ENCODE measurements around the gene SDK1.
A peak's percentile ranks its signal among the peaks of the same experiment; 100 is the strongest.
"Not testable (repeated sequence)": the region's sequence is repeated elsewhere in the genome, so short reads cannot be mapped to it uniquely, and the experiment has no call there.

Gene SDK1

DNA sequence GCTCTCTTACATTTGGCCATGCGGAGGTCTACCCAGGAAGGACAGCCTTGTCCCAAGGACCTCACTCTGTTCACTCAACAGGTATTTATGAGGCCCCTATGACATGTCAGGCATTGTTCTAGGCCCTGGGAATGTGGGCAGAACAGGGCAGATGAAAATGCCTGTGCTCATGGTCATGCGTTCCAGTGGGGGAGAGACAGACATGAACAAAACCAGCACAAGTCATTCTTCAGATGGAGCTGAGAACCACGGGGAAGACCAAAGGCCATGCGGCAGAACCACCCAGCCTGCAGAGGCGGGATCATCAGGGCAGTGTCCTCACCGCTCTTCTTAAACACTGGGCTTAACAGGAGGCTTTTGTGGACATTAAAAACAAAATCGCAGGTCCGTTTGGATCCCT, 636.1 kb downstream of the SDK1 start:
- ATAC-seq, result no peak

DNA sequence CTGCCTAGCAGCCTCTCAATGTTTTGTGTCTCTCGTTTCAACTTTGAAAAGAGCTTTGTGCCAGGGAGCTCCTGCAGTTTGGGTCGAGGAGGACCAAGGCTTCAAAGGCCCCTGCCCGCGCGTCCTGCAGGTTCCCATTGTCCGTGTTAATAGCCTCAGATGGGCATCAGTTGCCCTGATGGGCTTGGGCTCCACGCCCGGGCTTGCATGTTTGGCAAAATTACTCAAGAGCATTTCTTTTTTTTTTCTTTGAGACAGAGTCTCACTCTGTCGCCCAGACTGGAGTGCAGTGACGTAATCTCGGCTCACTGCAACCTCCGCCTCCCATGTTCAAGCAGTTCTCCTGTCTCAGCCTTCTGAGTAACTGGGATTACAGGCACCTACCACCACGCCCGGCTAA, 636.6 kb downstream of the SDK1 start:
- no peak for ATAC-seq

DNA sequence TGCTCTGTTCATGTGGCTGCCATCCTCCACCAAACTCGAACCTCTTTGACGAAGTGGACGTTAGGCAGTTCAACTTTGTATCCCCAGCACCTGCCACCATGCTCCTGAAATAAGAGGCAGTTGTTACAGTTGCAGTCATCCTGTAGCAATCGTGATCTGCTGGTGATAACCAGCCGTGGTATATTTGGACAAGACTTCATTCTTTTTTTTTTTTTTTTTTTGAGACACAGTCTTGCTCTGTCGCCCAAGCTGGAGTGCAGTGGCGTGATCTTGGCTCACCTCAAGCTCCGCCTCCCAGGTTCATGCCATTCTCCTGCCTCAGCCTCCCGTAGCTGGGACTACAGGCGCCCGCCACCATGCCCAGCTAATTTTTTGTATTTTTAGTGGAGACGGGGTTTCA, 640.7 kb downstream of the SDK1 start:
- not testable (repeated sequence) for ATAC-seq

DNA sequence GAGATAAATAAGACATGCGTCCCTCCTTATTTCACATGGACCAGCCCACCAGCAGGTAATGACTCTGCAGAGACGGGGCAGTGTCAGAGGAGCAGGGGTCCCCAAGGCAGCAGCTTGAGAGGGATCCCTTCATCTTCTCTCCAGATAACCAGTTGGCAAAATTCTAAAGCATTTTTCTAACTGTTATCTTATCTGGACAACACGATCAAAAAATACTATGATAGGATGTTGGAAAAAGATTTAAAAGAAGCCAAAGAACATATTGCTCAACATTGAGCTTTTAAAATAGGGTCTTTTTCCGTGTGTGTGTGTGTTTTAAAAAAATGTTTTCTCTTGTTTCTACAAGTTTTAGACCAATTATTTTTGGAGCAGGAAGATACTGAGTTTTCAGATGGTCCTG, 641.2 kb downstream of the SDK1 start:
- no peak for ATAC-seq

DNA sequence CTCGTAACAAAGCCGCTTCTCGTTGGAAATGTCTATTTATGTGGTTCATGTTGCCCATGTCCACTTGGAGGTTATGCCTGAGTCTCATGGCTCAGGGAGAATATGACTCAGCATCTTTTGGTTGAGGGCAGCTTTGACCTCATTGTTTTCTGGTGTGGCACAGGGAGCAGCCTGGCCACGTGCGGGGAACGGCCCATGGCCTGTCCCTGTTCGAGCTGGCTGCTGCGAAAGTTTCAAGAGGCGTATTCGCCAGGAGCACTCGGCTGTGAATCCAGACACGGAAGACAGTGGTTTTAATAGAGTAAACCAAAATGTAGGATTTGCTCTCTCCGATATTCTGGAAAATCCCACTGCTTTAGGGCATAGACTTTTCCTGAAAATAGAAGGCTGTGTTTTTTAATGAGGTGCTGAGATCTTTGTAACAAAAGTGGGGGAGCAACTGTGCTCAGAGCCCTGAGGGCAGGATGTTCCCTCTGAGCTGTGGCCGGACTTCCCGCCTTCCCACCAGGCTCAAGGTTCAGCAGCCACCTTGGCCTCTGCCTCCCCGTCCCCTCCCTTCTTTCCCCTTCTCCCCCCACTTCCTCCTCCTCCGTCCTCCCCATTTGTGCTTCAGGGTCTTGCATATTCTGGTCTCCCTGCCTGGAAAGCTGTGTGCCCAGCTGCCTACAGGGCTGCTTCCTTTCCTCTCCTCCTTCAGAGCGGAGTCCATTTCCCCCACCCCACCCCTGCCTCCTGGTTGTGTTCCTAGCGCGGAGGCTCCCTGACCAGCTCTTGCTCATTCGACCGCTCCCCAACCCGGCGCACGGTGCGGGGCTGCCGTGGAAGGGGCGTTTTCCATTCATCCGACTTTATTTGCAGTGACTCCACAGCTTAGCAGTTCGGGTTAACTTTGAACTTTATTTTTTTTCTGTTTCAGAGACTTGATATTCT, 642.0 kb downstream of the SDK1 start:
- ATAC-seq, result no peak

DNA sequence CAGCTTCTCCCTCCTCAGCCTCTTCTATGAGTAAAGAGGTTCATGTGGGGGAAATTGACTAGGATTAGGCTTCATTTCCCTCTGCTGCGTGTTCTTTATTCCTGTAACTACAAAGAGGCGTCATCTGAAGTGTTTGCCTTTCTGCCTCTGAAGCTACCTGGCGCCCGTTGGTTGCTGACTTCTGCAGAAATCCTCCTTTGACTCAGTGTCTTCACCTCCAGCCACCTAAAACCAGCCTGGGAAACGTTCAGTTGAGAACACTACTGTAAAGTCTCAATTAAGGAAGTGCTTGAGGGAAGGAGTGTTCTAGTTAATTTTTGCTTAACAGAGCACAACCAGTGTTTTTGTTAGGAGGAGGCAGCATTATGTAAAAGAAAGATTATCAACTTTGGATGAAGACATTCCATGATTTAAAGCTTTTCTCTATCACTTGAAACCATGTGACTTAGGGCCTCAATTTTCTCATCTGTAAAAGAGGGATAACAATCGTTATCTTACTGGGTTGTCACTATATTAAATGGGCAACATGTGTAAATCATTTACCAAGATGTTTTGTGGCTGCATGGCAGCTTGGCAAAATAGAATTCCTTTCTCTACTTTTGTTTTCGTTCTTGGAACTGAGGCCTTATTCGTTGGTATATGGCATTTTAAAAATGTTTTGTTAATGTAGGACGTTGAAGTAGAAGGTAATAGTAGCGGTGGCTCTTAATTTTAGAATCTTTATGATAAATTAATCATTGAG, 642.9 kb downstream of the SDK1 start:
- ATAC-seq, result no peak

DNA sequence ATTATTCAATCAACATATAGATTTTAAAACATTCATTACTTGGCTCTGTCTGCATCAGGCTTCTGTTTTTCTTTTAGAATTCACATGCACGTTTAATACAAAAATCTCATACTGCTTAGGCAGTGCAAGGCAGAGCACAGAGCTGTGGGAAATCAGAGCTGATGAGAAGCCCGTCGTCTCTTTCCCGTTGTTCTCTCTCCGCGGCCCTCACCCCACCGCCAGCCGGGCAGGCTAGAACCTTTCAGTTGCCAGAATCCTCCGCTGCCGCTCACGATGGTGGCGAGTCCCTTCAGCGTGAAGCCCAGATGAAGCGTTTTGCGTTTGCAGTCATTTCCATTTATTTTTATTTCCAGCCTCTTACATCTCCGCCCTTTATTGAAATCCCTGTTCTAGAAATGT, 648.2 kb downstream of the SDK1 start:
- ATAC-seq, result no peak

DNA sequence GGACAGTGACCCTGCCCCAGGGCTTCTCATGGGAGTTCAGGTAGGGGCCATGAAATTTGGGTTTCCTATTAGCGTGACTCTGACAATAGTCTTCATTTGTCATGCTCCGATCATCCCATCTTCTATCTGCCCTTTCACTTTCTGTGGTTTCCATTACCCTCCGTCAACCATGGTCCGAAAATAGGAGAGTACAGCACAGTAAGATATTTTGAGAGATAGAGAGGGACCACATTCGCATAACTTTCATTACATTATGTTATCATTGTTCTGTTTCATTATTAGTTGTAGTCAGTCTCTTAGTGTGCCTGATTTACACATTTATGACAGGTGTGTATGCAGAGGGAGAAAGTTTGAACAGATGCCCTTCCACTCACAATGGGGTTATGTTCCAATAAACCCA, 649.2 kb downstream of the SDK1 start:
- ATAC-seq, result peak in 1 of 2 donors; percentile 25

DNA sequence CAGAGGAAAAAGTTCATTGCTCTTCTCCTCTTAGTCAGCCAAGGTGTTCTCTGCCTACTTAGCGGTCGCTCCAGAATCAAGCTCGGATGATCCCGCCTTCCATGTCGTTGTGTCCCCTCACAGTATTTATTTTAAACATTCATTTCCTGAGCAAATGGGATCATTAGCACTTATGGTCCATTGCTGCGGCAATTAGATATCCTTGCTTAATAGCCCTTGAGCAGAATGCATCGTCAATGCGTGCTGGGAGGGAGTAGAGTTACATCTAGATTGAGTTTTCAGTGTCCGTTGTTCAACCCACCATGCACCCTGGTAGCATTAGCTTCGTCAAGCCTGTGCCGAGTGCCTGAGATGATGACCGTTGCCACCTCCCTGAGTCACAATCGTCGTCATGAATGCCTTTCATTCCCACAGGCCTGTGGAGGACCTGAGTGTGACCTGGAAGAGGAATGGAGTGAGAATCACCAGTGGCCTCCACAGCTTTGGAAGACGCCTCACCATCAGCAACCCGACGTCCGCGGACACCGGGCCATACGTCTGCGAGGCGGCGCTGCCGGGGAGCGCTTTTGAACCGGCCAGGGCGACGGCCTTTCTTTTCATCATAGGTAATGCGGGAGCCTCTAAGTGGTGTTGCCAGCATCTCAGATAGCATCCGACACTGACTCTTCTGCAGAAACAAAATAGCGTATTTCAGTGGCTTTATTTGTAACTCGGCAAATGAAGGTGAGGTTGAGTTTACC, 650.4 kb downstream of the SDK1 start:
- ATAC-seq, result no peak

DNA sequence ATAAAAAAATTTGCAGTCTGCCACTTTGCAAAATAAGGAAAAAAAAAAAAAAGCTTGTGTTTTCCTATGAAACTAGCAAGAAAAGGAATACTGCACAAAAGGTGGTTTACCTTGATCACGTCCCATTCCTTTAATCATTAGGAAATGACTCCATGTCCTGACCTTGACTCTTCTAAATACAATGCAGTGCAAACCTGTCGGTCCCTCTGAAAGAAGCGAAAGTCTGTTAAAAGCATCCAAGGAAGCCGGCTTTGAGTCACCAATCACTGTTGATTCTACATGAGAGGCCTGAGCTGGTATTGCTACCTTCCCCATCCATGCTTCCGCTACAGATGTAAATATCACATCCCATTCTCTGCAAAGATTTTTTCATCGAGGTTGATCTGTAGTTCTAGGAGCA, 652.1 kb downstream of the SDK1 start:
- no peak for ATAC-seq

DNA sequence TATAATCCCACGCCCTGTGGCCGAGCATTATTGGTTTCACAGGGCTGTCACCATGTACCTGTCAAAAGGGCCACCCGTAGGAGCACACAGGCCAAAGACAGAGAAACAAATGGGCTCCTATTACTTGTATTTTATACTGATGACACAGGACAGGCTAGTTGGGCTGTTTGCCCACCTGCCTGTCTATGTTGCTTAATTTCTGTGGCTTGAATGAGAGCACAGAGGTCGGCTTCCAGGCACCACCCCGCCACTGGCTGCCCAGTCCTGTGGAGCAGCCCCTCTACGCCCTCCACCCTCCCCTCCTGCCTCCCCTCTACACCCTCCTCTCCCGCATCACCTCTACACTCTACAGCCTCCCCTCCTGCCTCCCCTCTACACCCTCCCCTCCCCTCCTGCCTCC, 652.9 kb downstream of the SDK1 start:
- ATAC-seq, result no peak

DNA sequence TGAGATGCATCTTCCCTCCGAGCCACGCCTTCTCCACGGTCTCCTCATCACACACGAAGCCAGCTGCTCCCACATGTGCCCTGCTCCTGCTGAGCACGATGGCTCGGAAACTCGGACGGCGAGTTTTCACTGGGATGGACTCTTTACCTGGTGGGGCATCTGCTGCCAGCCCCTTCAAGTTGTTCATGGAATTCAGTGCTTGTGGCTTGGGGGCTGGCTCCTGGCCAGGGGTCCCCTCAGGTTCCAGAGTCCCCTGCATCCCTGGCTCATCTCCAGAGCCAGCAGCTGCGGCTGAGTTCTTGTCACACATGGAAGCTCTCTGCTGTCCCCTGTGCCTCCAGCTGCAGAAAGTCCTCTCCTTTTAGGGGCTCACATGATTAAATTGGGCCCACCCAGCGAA, 654.0 kb downstream of the SDK1 start:
- ATAC-seq, result no peak

DNA sequence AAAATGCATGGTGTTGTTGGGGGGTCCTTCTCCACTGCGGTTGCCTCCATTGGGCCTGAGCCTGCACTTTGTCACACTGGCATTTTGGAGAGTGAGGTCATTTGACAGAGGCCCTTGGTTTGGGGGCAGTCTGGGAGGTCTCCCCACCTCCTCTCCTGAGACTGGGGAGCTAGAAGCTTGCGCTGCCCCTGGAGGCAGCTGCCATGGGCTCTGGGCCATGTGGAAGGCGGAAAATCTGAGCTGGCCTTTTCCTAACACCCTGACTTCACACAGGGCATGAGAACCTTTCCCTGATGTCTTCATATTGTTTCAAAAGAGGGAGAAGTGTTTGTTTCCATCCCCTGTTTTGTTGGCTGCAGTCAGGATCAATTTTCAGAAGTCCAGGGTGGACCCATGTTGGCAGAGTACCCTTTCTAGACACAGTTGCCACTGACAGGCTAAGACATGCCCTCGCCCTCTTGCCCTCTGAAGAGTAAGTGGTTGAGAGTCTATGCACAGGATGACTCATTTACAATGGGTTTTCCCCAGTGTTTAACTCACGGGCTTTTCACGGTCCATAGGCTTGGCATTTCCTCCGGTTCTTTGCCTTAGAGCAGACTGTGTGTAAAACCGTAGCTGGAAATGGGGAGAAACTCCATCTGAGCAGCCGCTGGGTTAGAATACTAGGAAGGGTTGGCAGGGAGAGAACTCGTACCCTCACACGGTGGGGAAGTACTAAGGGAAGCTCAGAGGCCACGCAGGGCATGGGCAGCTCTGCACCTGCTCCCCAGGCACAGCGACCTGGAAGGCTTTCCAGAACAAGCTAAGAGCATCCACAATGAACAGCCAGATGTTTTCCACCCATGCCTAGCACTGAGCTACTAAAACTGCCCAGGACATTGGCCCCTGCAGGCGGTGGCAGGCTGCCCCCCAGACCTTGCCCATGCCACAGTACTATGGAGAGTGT, 655.0 kb downstream of the SDK1 start:
- ATAC-seq, result peak; percentile 71 to 72

DNA sequence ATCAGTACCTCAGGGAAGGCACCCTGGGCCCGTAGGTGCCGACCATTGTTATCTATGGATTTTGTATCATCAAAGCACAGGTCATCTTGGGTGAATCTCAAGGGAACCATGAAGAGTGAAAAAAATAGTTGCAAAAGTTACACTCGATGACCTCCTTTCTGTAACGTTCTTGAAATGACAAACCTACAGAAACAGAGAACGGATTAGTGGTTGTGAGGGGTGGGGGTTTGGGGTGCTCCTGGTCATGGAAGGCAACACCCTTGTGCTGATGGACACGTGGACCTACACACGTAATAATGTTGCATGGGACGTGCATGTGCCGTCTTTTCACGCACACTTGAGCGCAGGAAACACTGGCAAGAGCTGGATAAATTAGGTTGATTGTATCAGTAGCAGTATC, 655.9 kb downstream of the SDK1 start:
- no peak for ATAC-seq

DNA sequence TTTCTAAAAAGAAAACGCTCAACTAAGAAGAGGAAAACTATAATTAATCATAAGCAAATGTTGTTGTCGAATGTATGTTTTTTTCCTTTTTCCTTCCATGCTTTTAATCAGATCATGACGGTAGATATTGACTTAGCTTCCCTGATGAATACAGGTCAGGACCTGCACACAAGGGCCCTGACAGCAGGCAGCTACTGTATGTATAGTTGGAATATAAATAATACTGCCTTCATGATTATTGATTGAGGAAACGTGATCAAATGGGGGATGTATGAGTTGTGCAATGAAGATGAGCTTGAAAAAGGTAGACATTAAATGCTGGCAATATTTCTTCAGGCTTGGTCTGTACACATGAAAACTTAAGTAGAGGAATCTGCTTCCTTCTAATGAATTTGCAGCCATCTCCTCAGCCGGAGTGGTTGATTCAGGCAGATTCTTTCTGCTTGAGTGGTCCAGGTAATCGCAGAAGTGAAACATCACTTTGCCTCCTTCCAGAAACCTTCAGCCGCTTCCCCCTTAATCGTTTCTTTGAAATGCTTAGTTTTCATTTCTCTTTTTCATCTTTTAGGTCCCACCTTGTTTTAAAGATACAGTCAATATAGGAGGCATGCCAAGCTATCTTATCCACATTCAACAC, 656.5 kb downstream of the SDK1 start:
- ATAC-seq, result peak in 1 of 2 donors; percentile 9

DNA sequence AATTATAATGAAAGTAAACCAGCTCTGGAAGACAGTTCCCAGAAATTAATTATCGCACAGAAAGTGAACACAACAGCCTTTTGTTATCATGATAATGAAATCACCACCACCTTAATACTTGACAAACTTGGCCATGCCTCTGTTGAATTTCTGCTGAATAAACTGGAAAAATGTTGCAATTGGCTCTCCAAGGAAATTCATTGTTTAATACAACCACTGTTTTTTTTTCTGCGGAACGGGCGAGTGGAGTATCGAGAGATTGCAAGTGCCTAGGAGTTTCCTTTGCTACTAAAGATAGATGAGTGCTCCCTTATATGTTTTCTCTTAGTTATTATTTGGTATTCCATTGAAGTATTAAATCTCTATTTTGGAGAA, 657.0 kb downstream of the SDK1 start:
- ATAC-seq, result no peak

DNA sequence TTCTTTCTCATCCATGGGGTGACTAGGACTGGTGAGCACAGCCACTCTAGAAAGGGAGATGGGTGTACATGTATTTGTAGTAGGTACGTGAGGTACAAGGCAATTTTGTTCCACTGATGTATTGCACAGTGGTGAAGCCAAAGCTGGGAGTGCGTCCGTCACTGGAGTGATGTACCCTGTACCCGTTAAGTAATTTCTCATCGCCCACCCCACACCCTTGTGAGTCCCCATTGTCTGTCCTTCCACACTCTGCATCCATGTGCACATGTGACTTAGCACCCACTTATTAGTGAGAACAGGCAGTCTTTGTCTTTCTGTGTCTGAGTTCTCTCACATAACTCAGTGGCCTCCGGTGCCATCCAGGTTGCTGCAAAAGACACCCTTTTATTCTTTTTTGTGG, 658.3 kb downstream of the SDK1 start:
- no peak for ATAC-seq

DNA sequence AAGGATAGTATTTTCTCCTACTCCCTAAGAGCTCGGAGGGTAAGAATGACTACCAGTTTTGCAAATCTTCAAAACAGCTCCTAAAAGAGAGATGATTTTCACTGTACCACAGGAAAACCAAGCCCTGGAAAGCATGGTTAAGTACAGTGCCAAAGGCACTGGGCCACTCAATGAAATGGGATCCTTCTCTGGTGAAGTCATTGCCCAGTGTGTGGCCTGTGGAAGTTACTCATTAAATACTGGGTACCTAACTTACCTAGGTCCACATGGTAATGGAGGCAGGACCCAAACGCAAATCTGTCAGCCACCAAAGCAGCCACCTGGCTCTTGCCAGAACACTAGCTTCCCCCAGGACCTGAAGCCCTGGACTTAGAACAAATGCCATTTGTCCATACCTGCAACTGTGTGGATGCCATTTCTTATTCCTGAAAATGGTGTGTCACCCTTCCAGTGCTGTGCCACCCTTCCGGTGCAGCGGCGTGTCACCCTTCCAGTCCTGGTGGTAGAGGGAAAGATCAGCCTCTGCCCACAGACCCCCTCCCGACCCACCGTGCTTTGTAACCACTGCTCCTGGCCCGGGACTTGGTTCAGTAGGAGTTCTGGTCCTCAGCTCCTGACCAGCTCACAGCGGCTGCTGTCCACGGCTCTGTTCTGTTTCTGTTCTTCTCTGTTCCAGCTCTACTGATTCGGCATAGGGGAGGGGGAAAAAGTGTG, 659.2 kb downstream of the SDK1 start:
- no peak for ATAC-seq

DNA sequence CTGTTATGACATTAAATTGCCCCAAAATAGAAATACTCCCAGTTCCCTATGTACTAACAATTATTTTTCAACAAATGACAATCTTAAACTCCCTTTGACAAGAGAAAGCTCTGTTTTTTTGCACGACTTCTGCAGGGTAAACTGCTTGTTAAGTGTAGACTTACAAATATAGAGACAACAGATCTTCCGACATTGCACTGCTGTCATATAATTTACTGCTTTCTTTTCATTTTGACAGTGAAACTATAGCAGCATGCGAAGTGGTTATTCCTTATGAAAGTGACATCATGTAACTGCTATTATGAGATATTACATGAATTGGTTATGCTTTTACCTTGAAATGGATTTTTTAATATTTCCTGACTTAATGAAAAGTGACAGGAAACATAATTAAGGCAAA, 659.9 kb downstream of the SDK1 start:
- ATAC-seq, result no peak

DNA sequence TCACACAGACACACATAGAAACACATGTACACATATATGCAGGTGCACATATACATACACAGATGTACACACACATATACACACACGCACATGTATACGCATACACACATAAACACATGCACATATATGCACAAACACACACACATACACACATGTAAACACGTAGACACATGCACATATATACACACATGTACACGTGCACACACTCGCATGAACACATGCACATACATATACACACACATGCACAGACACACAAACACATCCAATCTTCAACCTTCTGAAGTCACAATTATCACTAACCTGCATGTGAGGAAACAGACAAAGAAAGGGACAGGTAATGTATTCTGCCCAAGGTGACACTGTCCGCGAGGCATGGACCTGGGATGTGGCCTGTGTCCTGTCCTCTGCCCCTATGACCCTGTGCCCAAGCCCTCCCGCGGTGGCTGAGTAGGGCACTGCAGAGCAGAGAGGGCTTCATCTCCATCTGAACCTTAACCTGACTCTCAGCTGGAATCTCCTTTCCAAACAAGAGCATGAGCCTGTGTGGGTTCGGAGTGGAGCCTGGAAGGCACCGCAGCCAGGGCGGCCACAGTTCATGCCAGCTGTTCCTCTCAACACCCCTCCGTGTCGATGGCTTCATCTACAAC, 660.9 kb downstream of the SDK1 start:
- ATAC-seq, result no peak

DNA sequence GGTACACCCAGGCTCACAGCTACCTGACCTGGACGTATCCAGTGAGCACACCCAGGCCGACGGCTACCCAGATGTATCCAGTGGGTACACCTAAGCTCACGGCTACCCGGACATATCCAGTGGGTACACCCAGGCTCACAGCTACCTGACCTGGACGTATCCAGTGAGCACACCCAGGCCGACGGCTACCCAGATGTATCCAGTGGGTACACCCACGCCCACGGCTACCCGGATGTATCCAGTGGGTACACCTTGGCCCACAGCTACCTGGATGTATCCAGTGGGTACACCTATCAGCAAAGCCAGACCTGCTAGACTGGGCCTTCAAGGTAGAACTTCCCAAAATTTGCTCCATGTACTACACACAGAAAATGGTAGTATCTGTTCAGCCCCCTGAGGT, 662.7 kb downstream of the SDK1 start:
- not testable (repeated sequence) for ATAC-seq
